GM18505 (cell line): Measurements from ENCODE around the gene CCDC181.
"Not testable (repeated sequence)": the region's sequence is repeated elsewhere in the genome, so short reads cannot be mapped to it uniquely, and the experiment has no call there.

ENCODE experiments used
- ATAC-seq: cut with Tn5 transposase; IDR thresholded peaks from one replicate; pipeline ENCODE4 v1.9.1; 2021; ENCODE audit not compliant: unreplicated experiment
- POLR2A ChIP-seq: IDR thresholded peaks from 4 replicates; pipeline ENCODE4 v1.6.1; 2011; ENCODE audit warnings: borderline replicate concordance; ENCODE audit not compliant: insufficient read depth, insufficient read length; ENCODE audit errors: extremely low read depth

The CCDC181 gene

DNA sequence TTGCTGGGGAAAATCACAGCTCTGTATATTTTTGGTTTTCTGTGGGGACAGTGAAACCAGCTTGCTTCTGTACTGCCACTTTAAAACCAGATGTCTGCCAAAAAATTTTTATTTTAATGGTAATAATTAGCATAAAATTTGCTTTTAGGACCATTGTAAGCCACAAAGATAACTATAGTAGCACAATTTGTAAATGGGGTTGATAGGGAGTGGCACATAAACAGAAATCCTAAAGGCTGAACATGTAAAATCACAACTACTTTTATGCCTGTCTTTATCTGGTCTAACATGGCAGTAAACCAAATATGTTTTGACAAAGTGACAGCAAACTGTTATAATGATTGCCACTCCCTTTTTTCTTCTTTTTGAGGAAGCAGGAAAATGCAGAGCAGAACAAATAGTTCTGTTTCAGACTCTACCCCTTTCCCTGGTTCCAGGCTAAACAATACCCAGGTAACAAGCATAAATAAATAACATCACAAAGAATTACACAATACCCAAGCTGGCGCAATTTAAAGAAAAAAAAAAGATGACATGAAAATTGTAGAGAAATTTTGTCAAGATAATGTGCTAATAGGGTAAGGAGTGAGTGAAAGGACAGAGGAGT, 24.0 kb upstream of the CCDC181 start:
- TF ChIP-seq POLR2A: no peak
- ATAC-seq: no peak

- no peak for TF ChIP-seq POLR2A
- no peak for ATAC-seq
These were observed 16.6 kb upstream of the CCDC181 start for GRCh38 chr1:169443923-169444322.

- no peak for ATAC-seq
- no peak for TF ChIP-seq POLR2A
These were observed 1.0 kb downstream of the CCDC181 start for GRCh38 chr1:169426174-169426705.

GRCh38 chr1:169421309-169421708, 6.0 kb downstream of the CCDC181 start:
- no peak for ATAC-seq
- no peak for TF ChIP-seq POLR2A

DNA sequence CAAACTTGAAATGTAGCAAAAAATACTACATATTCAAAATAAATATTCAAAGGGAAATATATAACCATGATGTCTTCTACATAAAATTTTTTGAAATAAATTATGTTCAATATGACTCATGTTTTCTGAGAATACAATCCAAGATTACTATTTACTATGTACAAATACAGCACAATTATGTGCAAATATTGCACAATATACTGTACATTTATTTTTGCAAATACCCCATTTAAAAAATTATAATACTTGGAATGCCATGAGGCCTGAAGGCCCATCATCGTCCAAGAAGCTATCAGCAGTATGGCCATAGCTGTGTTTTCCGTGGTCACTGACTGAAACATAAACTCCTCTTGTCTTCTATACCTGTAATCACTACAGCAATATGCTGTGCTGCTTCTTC, 12.3 kb downstream of the CCDC181 start:
- no peak for ATAC-seq
- no peak for TF ChIP-seq POLR2A

- ATAC-seq: not testable (repeated sequence)
These were observed 18.9 kb downstream of the CCDC181 start for GRCh38 chr1:169408340-169408739.

DNA sequence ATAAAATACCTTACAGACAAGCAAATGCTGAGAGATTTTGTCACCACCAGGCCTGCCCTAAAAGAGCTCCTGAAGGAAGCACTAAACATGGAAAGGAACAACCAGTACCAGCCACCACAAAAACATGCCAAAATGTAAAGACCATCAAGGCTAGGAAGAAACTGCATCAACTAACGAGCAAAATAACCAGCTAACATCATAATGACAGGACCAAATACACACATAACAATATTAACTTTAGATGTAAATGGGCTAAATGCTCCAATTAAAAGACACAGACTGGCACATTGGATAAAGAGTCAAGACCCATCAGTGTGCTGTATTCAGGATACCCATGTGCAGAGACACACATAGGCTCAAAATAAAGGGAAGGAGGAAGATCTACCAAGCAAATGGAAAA, 24.7 kb downstream of the CCDC181 start:
- ATAC-seq: not testable (repeated sequence)

- no peak for TF ChIP-seq POLR2A
- ATAC-seq: no peak
These were observed 31.3 kb downstream of the CCDC181 start for GRCh38 chr1:169395955-169396354.

DNA sequence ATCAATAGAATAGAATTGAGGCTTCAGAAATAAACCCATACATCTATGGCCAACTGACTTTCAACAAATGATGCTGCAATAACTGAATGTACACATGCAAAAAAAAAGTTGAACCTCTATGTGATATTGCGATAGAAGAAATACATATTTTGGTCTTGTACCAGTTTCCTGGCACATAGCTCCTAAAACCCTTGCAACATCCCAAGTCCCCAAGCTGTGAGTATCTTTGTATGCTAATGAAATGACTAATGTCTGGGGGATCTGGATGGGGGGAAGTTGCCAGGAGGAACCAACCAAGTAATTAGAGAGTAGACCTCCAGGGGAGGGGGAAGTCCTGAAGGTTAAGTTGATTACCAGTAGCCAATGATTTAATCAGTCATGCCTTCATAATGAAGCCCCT, 34.9 kb downstream of the CCDC181 start:
- TF ChIP-seq POLR2A: no peak
- ATAC-seq: no peak

- ATAC-seq: peak; percentile 48
- TF ChIP-seq POLR2A: no peak
These were observed 37.0 kb downstream of the CCDC181 start for GRCh38 chr1:169390303-169390702.

DNA sequence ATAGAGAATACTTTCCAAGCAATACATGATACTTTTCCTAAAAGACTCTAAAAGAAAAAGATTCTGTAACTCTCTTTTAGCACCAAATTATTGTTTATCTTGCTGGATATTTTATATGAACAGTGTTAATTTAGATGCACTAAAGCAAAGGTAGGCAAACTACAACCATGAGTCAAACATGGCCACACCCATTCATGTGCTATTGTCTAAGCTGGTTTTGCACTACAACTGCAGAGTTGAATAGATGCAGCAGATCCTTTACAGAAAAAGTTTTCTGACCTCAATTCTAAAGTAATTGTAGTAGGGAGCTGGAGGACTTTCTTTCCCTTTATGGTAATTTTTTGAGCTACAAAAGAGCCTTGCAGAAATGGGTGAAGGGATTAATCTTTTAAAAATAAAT, 39.9 kb downstream of the CCDC181 start:
- ATAC-seq: no peak
- no peak for TF ChIP-seq POLR2A

GRCh38 chr1:169383449-169383848, 43.8 kb downstream of the CCDC181 start:
- ATAC-seq: no peak
- TF ChIP-seq POLR2A: no peak

DNA sequence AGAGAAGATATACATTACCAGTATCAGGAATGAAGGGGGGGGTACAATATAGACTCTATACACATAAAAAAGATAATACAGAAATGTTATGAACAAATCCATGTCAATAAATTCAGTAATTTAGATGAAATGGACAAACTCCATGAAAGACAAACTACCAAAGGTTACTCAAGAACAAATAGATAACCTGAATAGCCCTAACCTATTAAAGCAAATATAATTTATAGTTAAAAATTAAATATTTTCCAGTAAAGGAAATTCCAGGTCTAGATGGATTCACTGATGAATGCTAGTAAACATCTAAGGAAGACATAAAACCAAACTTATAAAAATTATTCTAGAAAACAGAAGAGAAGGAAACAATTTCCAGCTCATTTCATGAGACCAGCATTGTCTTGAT, 46.1 kb downstream of the CCDC181 start:
- ATAC-seq: no peak
- TF ChIP-seq POLR2A: no peak

DNA sequence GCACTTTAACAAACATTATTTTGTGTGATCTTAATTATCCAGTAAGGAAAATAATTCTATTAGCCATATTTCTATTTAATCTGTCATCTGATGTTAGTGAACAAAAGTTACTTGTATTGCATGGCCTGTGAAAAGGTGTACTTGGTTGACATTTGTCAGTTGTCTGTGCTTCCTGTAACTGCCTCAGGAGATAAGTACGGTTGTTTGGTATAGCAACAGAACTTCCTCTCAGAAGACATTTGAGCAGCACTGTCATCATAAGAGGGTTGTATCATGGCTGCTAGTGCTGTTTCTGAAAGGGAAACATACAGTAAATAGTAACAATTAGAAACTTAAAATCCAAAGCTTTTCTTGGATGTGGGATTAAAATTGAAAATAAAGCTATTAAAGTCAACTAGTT, 55.9 kb downstream of the CCDC181 start:
- no peak for ATAC-seq
- no peak for TF ChIP-seq POLR2A

GRCh38 chr1:169368406-169368769, 58.9 kb downstream of the CCDC181 start:
- peak; percentile 19 for TF ChIP-seq POLR2A
- ATAC-seq: no peak
